ENCODE measurements around the gene CCDC17. TPM values are rescaled to one million over a fixed set of nuclear protein-coding genes. Genes with fewer than 3 reads are reported as not detected.

Gene CCDC17
- total and polyA plus RNA-seq, 3 experiments from 2014 or later, result 0.13 to 1.4 (median 1.4) TPM

Other genes starting within 250 kb of the CCDC17 start
- gene TESK2, start 132.9 kb downstream of the CCDC17 start, total RNA-seq, result 1 to 10 TPM; 2.9 to 3.6 TPM
- 3.1 TPM for gene TESK2, start 132.9 kb downstream of the CCDC17 start, polyA plus RNA-seq
- 1 to 10 TPM; 6.1 to 6.6 TPM for gene CCDC163, start 124.0 kb downstream of the CCDC17 start, total RNA-seq
- gene CCDC163, start 124.0 kb downstream of the CCDC17 start, polyA plus RNA-seq, result 7.7 TPM
- gene MMACHC, start 123.8 kb downstream of the CCDC17 start, total RNA-seq, result 1 to 10 TPM; 6.6 to 7.2 TPM
- gene MMACHC, start 123.8 kb downstream of the CCDC17 start, polyA plus RNA-seq, result 0.64 TPM
- 100 to 1,000 TPM; 784 to 849 TPM for gene PRDX1, start 102.2 kb downstream of the CCDC17 start, total RNA-seq
- gene PRDX1, start 102.2 kb downstream of the CCDC17 start, polyA plus RNA-seq, result 261 TPM
- gene AKR1A1, start 73.2 kb downstream of the CCDC17 start, total RNA-seq, result 100 to 1,000 TPM; 204 to 217 TPM
- 98.3 TPM for gene AKR1A1, start 73.2 kb downstream of the CCDC17 start, polyA plus RNA-seq
- gene NASP, start 40.0 kb downstream of the CCDC17 start, total RNA-seq, result 100 to 1,000 TPM; 212 to 219 TPM
- gene NASP, start 40.0 kb downstream of the CCDC17 start, polyA plus RNA-seq, result 79.9 TPM
- 100 to 1,000 TPM; 102 to 107 TPM for gene GPBP1L1, start 62.5 kb upstream of the CCDC17 start, total RNA-seq
- gene GPBP1L1, start 62.5 kb upstream of the CCDC17 start, polyA plus RNA-seq, result 90.3 TPM
- 10 to 100 TPM; 45.2 to 45.8 TPM for gene TMEM69, start 64.1 kb upstream of the CCDC17 start, total RNA-seq
- 33.7 TPM for gene TMEM69, start 64.1 kb upstream of the CCDC17 start, polyA plus RNA-seq
- 10 to 100 TPM; 18.3 to 19.4 TPM for gene IPP, start 126.6 kb upstream of the CCDC17 start, total RNA-seq
- gene IPP, start 126.6 kb upstream of the CCDC17 start, polyA plus RNA-seq, result 15.0 TPM
- gene MAST2, start 179.6 kb upstream of the CCDC17 start, total RNA-seq, result 10 to 100 TPM; 29.5 to 29.9 TPM
- gene MAST2, start 179.6 kb upstream of the CCDC17 start, polyA plus RNA-seq, result 5.6 TPM